K562 (cell line): ENCODE data around the gene OBP2A. TPM values are rescaled to one million over a fixed set of nuclear protein-coding genes. Genes with fewer than 3 reads are reported as not detected.
"Not testable (repeated sequence)": the region's sequence is repeated elsewhere in the genome, so short reads cannot be mapped to it uniquely, and the experiment has no call there.

Experiments used
- ATAC-seq: fragments of 200-7000 bp; cut with Tn5 transposase; 3 replicates; pipeline ENCODE4 v1.9.1; 2020; ENCODE audit warnings: moderate library complexity
- BruUV-seq: library from RNA; stranded (reverse); fragments of 400-500 nt; replicated peaks from 2 replicates; lab custom pipeline; 2021; lab: Mats Ljungman, UMichigan
- CTCF ChIA-PET: fragments of 300-600 bp; formaldehyde crosslinking; extraction: SDS; loops from one replicate; lab custom pipeline; 2021; ENCODE audit warnings: low intra/inter-chr PET ratio; lab: Yijun Ruan, JAX
- POLR2A ChIA-PET: fragments of 300-600, 350-650 bp; sonication (Branson Sonifier 250); formaldehyde crosslinking; extraction: SDS; loops from one replicate; lab custom pipeline; 2021; ENCODE audit warnings: antibody characterized with exemption, inconsistent platforms; lab: Yijun Ruan, JAX
- DNase-seq, 4 experiments: peaks; one replicate each; pipeline versions ENCODE4 v3.0.0 to v3.0.0-alpha.2; 2011 to 2018; ENCODE audit warnings: low spot score in 3 of 4, mixed read lengths in 3 of 4; ENCODE audit errors: extremely low read depth in 1 of 4
- FAIRE-seq: peaks from 2 replicates; lab custom pipeline; 2011; peaks lifted over from hg19 to GRCh38; lab: Jason Lieb, UNC
- H2AFZ ChIP-seq: 2 replicates; pipeline ENCODE4 v1.6.0; 2011; ENCODE audit warnings: low read depth, low read length, control low read depth, inconsistent platforms
- H3K27ac ChIP-seq: fragments of 200-600 bp; 3 replicates; pipeline ENCODE4 v1.8.0; 2011; ENCODE audit warnings: low read depth, mild to moderate bottlenecking, control low read depth, inconsistent platforms, low read length, moderate library complexity, mixed read lengths; ENCODE audit errors: extremely low read depth
- H3K27me3 ChIP-seq, 2 experiments: fragments of 300-600 bp in 1 of 2; 2 replicates in 1 of 2; 3 replicates in 1 of 2; pipeline versions ENCODE4 v1.6.0 to v1.8.0; 2011; ENCODE audit warnings: inconsistent platforms in 2 of 2, low read length in 2 of 2, mild to moderate bottlenecking in 1 of 2, mixed read lengths in 1 of 2, moderate library complexity in 1 of 2; ENCODE audit not compliant: control insufficient read depth in 2 of 2, insufficient read depth in 2 of 2
- H3K36me3 ChIP-seq: fragments of 300-600 bp; 3 replicates; pipeline ENCODE4 v1.8.0; 2011; ENCODE audit warnings: mild to moderate bottlenecking, low read length, inconsistent platforms; ENCODE audit not compliant: control insufficient read depth, insufficient read depth
- H3K4me1 ChIP-seq, 2 experiments: fragments of 200-600 bp in 1 of 2; replicated peaks in 1 of 2; 2 replicates in 1 of 2; 3 replicates in 1 of 2; pipeline versions ENCODE4 v1.5.1 to v1.8.0; 2011; ENCODE audit warnings: inconsistent platforms in 2 of 2, low read length in 2 of 2, mild to moderate bottlenecking in 1 of 2, mixed read lengths in 1 of 2, moderate library complexity in 1 of 2; ENCODE audit not compliant: control insufficient read depth in 2 of 2, insufficient read depth in 2 of 2
- H3K4me2 ChIP-seq: 2 replicates; pipeline ENCODE4 v1.6.1; 2011; ENCODE audit warnings: low read length, control low read depth, inconsistent platforms, mixed read lengths; ENCODE audit not compliant: insufficient read depth
- H3K4me3 ChIP-seq: fragments of 200-600 bp; sonication (generic), shearing (Covaris generic); 2 replicates; pipeline ENCODE4 v1.5.1; 2016; ENCODE audit warnings: control low read depth, inconsistent platforms
- H3K79me2 ChIP-seq: fragments of 200-600 bp; 3 replicates; pipeline ENCODE4 v1.8.0; 2011; ENCODE audit warnings: low read length, inconsistent platforms; ENCODE audit not compliant: control insufficient read depth, insufficient read depth
- H3K9ac ChIP-seq, 2 experiments: 2 replicates each; pipeline versions ENCODE4 v1.6.0 to v1.6.1; 2011; ENCODE audit warnings: low read depth in 2 of 2, low read length in 2 of 2, control low read depth in 1 of 2, inconsistent platforms in 1 of 2, mild to moderate bottlenecking in 1 of 2, mixed read lengths in 1 of 2; ENCODE audit not compliant: insufficient read depth in 1 of 2
- H3K9me1 ChIP-seq: one replicate; pipeline ENCODE4 v1.6.0; 2011; ENCODE audit warnings: inconsistent platforms, mild to moderate bottlenecking, low read length, moderate library complexity; ENCODE audit not compliant: control insufficient read depth, insufficient read depth
- H3K9me3 ChIP-seq: replicated peaks from 2 replicates; pipeline ENCODE4 v1.5.1; 2011; ENCODE audit warnings: low read depth, low read length, inconsistent platforms; ENCODE audit not compliant: control insufficient read depth, insufficient read depth
- H4K20me1 ChIP-seq: replicated peaks from 2 replicates; pipeline ENCODE4 v1.6.1; 2011; ENCODE audit warnings: low read length, inconsistent platforms, mixed read lengths; ENCODE audit not compliant: control insufficient read depth, insufficient read depth
- FOXJ3 ChIP-seq: sonication (generic); formaldehyde crosslinking; IDR thresholded peaks from 2 replicates; pipeline ENCODE4 v1.4.0; 2020; ENCODE audit warnings: mild to moderate bottlenecking, missing genetic modification reagents
- NFIC ChIP-seq: fragments of 450-650 bp; IDR thresholded peaks from 2 replicates; pipeline ENCODE4 v1.6.1; 2017; ENCODE audit warnings: mild to moderate bottlenecking, inconsistent platforms
- THRA ChIP-seq: fragments of 450-650 bp; IDR thresholded peaks from 2 replicates; pipeline ENCODE4 v1.6.1; 2017; ENCODE audit warnings: mild to moderate bottlenecking, moderate library complexity
- WGBS: fragments of 100-300 bp; shearing (Covaris generic); methylation state at CpG from one replicate; pipeline ENCODE4 v1.1.6; 2016; ENCODE audit warnings: low coverage, mixed read lengths; ENCODE audit not compliant: insufficient coverage; ENCODE audit errors: missing lambda C conversion rate; 5-methylcytosine and 5-hydroxymethylcytosine counted together
- in situ Hi-C: fragments of 300-500 bp; cut with MboI; formaldehyde crosslinking; loops from 4 replicates; pipeline ENCODE4 v1.15.0; 2018; ENCODE audit warnings: inconsistent platforms, mixed read lengths
- intact Hi-C: fragments of 100-400 bp; cut with micrococcal nuclease; formaldehyde crosslinking; loops from 2 replicates; pipeline ENCODE4 v1.14.2; 2022
- polyA plus RNA-seq, 8 experiments: library from polyadenylated mRNA; depleted of rRNA in 4 of 8; stranded (reverse) in 5 of 8; unstranded in 3 of 8; fragments of >200 nt; fragmentation: Nextera tagmentation in 2 of 8; fragmentation: Illumina TruSeq in 1 of 8; extraction: Ambion mirVana in 2 of 8; extraction: Trizol in 1 of 8; gene quantifications; 2 replicates each; pipeline versions ENCODE4 v1.2.1 to v1.2.3, GENCODE V29; 2011 to 2014; ENCODE audit warnings: inconsistent platforms in 1 of 8, missing spikeins in 1 of 8
- total RNA-seq, 7 experiments: library from RNA; depleted of rRNA in 6 of 7; stranded (reverse); fragments of >200 nt in 6 of 7; fragmentation: Illumina TruSeq in 2 of 7; extraction: Trizol in 2 of 7; gene quantifications; 2 replicates each; pipeline versions ENCODE4 v1.2.1 to v1.2.3, GENCODE V29; 2011 to 2021; ENCODE audit warnings: low replicate concordance in 1 of 7

Gene OBP2A
- total and polyA plus RNA-seq, 9 of the 15 experiments (the other 6 are each of a cell fraction or from before 2014, with no cell fraction given) = not detected

DNA sequence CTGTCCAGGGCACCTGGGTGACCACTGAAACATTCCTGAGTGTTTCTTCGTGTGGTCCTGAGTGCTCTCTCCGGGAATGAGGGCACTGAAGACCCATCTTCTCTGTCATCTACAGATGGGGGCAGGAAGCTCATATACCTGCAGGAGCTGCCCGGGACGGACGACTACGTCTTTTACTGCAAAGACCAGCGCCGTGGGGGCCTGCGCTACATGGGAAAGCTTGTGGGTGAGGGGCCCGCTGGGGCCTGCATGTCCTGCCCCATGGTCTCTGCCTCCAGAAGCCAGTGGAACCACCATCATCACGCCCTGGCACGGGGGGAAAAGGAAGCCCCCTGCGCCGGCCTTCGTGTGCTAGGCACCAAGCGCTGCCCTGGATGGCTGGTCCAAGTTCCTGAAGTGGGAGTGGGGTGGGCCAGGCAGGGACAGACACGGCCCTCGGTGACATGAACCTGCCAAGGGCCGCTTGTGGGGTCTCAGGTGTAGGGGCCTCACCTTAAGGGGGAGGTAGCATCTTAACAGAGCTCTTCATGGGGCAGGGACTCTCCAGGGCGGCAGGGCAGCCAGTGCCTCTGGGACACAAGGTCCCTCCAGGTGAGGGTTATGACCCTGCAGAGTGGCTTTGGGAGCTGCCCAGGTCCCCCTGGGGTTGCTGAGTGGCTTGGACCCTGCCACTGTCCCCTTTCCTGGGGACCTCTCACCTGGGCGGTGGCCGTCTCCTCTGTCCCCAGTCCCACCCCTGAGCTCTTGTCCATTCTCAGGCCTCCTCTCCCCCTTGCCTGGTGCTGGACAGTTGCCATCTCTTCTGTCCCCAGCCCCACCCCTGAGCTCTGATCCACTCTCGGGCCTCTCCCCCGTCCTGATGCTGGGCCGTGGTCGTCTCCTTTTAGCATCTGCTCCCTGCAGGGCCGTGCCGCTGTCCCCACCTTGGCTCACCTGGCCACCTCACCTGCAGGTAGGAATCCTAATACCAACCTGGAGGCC lies 2.1 kb downstream of the OBP2A start:
- Histone ChIP-seq H2AFZ (no peak overlapping the region), H4K20me1 (0 out of 2 replicates have a peak, but pooled peaks cover 3% of the 10 kb centered on the region), H3K79me2 (no peaks in the 10 kb centered on the region), H3K9me3 (no peaks in the 10 kb centered on the region), H3K4me3 (no peak overlapping the region), H3K27me3 (peaks cover 16 to 59% of the 10 kb centered on the region in 2 experiments), H3K27ac (no peak overlapping the region), H3K9ac (no peak overlapping the region), H3K4me1 (peaks cover 0 to 26% of the 10 kb centered on the region in 2 experiments; a peak in 2 of 5 replicates), H3K4me2 (no peak overlapping the region), H3K9me1 (no peaks in the 10 kb centered on the region), H3K36me3 (no peaks in the 10 kb centered on the region)
- BruUV-seq = no TSS peak
- no peak for ATAC-seq
- WGBS = 5% methylated on average over 24 of the region's 28 CpGs
- CTCF ChIA-PET = no interaction called here
- POLR2A ChIA-PET = interaction anchor here (0.6 to 1.2 kb wide), 3 partner anchors 10 to 42 kb away, joined by 3 to 5 read pairs (median 3); no protein-coding TSS in a partner anchor
- intact Hi-C loops = no loop called here
- in situ Hi-C loops = no loop called here
- FAIRE-seq = no peak
- no peak for TF ChIP-seq THRA
- peak; percentile 24; the same call in 1 of the 2 replicates for TF ChIP-seq NFIC
- TF ChIP-seq FOXJ3 (CRISPR knock-in tag) = no peak
- DNase-seq = no peak

DNA sequence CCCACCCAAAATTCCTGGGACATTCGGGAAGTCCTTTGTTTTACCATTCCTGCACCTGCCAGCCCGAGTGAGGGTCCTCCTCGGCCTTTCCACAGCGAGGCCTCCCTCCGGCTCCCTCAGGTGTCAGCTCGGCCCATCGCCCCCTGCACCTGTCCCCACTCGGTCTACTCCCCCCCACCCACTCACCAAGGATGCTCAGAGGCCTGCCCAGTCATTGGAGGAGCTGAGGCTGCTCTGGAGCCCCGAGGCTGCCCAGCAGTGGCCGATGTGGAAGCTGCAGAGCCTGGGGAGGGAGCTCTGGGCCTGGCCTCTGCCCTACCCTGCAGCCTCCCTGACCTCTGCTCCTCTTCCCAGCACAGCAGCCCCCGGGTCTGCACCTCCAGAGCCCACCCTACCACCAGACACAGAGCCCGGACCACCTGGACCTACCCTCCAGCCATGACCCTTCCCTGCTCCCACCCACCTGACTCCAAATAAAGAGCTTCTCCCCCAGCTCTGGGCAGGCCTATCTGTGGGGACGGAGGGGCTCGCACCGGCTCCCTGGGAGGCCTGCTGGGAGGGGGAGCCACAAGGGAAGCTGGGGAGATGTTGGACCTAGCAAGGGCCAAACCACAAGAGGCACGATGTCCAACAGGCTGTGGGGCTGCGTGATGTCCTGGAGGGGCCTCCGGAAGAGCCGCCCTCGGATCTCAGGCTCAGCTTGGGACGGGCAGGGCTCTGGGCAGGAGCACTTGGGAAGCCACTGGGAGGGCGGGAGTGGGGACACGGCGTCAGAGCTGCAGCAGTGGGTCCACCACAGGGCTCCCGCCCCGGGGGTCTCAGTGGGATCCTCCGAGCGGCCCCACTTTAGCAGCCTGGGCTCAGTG lies 3.8 kb downstream of the OBP2A start:
- BruUV-seq = not testable (repeated sequence)

More for the DNA sequence above, 3.8 kb downstream of the OBP2A start:
- H4K20me1 ChIP-seq, H3K36me3 ChIP-seq, H3K4me3 ChIP-seq, H3K27ac ChIP-seq, CTCF ChIA-PET, H2AFZ ChIP-seq, H3K79me2 ChIP-seq, DNase-seq, H3K9me1 ChIP-seq, intact Hi-C loops, H3K9ac ChIP-seq, H3K9me3 ChIP-seq, FAIRE-seq, ATAC-seq, H3K4me2 ChIP-seq, in situ Hi-C loops: not testable (repeated sequence)
- Histone ChIP-seq H3K27me3 (peaks cover 17 to 60% of the 10 kb centered on the region in 2 experiments; a peak in 3 of 5 replicates), H3K4me1 (peaks cover 0 to 26% of the 10 kb centered on the region in 2 experiments; a peak in 2 of 5 replicates)
- 7% methylated on average over 18 of the region's 28 CpGs for WGBS
- POLR2A ChIA-PET = interaction anchor here (0.6 kb wide), 1 partner anchor 30 kb away, joined by 3 read pairs; no protein-coding TSS in a partner anchor
